T-helper 1 cell (primary cell): ENCODE data around the gene PPP6R2.
A peak's percentile ranks its signal among the peaks of the same experiment; 100 is the strongest.

Experiments used
- DNase-seq, 5 donors: peaks; one replicate each; pipeline ENCODE4 v3.0.0-alpha.2; 2012 to 2020

Gene PPP6R2

GRCh38 chr22:50471197-50471847 lies 128.2 kb downstream of the PPP6R2 start:
- no peak for DNase-seq

DNA sequence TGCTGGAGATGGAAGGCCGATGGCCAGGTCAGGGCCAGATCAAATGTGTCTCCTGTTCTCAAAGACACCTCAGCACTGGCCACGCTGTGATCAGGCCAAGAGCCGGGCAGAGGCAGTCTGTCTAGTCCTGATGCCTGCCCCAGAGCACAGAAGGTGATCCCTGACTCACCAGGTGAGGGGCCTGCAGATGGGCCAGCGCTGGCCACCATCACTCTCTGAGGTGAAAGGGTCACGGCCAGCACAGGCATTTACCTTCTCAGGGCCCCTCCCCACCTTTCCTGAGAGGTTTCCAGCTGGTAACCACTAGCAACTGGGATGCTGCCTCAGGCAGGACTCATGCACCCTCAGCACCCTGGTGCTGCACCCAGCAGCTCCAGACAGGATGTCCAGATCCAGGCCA lies 128.8 kb downstream of the PPP6R2 start:
- DNase-seq = no peak

- peak in 3 of 5 donors; percentile 40 to 63 (median 54) for DNase-seq
Observed at GRCh38 chr22:50473088-50473487, 130.0 kb downstream of the PPP6R2 start.

- peak in 2 of 5 donors; percentile 10 to 41 for DNase-seq
Observed at GRCh38 chr22:50473855-50474671, 130.9 kb downstream of the PPP6R2 start.

GRCh38 chr22:50474710-50475651 lies 131.9 kb downstream of the PPP6R2 start, which contains the start of gene SBF1:
Gene SBF1 (minus strand): TSS chr22:50475035. CDS start chr22:50474840, 195 bp downstream.
- DNase-seq = peak; percentile 79 to 88 (median 81)

GRCh38 chr22:50475652-50476002 lies 132.5 kb downstream of the PPP6R2 start:
- no peak for DNase-seq

DNA sequence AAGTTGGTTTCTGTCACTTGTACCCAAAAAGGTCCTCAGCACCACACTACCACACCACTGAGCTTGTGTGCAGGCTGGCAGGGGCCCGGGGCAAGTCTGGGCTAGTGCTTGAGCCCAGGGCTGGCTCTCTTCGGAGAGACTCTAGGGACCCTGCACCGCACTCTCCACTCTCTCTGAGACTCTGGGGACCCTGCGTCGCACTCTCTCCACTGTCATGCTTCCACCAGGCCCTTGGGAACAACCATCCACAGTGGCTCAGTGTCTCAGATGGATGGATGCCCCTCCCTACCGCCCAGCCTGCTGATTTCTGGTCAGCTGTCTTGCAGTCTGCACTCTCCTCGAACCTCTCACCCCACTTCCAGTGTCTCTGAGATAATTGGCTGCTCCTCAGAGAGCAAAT lies 133.7 kb downstream of the PPP6R2 start:
- no peak for DNase-seq

GRCh38 chr22:50477923-50478322 lies 134.8 kb downstream of the PPP6R2 start:
- no peak for DNase-seq

GRCh38 chr22:50479721-50480120 lies 136.6 kb downstream of the PPP6R2 start:
- no peak for DNase-seq

- no peak for DNase-seq
Observed at GRCh38 chr22:50481045-50481439, 137.9 kb downstream of the PPP6R2 start.

GRCh38 chr22:50481440-50482106 lies 138.4 kb downstream of the PPP6R2 start, which contains the start of gene ADM2:
Gene ADM2 (plus strand): TSS chr22:50481543. CDS start chr22:50481848, 305 bp downstream.
- DNase-seq = peak; percentile 47 to 68 (median 60)

DNA sequence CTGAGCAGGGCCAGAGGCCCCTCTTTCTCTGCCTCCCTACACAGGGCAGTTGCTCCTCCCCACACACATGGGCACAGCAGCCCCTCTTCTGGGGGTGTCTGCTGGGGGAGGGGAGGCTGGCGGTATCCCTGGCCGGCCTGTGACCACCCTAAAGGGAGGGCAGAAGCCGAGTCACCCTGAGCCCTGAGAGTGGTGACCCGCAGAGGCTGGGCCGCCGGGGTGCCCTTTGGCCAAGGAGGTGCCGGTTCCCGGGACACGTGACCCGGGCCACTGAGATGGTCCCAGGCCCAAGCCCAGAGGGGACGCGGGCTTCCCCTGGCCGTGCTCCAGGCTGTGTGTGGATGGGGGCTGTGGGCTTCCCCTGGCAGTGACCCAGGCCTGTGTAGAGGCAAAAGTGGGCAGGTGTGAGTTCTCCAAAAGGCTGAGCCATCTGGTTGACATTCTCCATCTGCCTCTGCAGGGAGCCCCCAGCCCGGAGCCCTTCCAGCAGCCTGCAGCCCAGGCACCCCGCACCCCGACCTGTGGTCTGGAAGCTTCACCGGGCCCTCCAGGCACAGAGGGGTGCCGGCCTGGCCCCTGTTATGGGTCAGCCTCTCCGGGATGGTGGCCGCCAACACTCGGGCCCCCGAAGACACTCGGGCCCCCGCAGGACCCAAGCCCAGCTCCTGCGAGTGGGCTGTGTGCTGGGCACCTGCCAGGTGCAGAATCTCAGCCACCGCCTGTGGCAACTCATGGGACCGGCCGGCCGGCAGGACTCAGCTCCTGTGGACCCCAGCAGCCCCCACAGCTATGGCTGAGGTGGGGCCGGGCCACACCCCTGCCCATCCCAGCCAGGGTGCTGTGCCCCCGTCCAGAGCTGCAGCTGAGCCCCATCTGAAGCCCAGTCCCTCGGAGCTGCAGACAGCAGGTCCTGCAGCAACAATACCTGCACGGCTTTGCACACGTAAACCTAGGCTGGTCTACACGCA lies 139.3 kb downstream of the PPP6R2 start:
- no peak for DNase-seq

- DNase-seq = no peak
Observed at GRCh38 chr22:50483106-50483505, 140.0 kb downstream of the PPP6R2 start.

DNA sequence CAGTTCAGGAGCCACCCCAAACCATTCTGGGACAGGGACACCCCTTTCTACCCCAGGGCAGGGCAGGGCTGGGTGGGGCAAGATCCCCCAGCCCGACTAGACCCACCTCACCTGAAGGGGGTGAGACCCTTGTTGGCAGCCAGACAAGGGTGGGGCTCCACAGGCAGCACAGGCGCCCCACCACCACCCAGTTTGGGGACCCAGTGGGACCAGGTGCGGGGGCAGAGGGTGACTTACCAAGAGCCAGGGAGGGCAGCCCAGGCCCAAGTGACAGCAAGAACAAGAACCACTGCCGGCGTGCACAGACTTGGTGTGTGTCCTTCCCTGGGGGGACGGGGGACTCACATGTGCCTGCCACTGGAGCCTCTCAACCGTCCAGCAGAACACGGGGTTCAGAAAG lies 140.4 kb downstream of the PPP6R2 start:
- DNase-seq = no peak

GRCh38 chr22:50483977-50484853 lies 141.1 kb downstream of the PPP6R2 start:
- DNase-seq = peak in 1 of 5 donors; percentile 9

GRCh38 chr22:50485221-50486131 lies 142.3 kb downstream of the PPP6R2 start:
- DNase-seq = peak in 1 of 5 donors; percentile 9

GRCh38 chr22:50486561-50487289 lies 143.6 kb downstream of the PPP6R2 start, which contains the start of gene MIOX:
Gene MIOX (plus strand): TSS chr22:50486859. CDS start chr22:50486898, 39 bp downstream.
- no peak for DNase-seq
